D721Med (cell line): ENCODE data around the gene PGAM5.

Experiments used
- DNase-seq: peaks from one replicate; pipeline ENCODE4 v3.0.0; 2011; ENCODE audit warnings: low spot score; ENCODE audit not compliant: insufficient read length
- FAIRE-seq: peaks from 2 replicates; lab custom pipeline; 2011; peaks lifted over from hg19 to GRCh38; lab: Jason Lieb, UNC
- TF ChIP-seq, protein P1 (sequence below): IDR thresholded peaks from 2 replicates; pipeline ENCODE4 v1.5.1; 2012; ENCODE audit warnings: mild to moderate bottlenecking, control low read depth; ENCODE audit not compliant: insufficient read depth; ENCODE audit errors: missing control alignments

PGAM5 gene

GRCh38 chr12:132736913-132737312 is 26.3 kb downstream of the PGAM5 start:
- DNase-seq (no peak), FAIRE-seq (no peak)
- TF ChIP-seq, protein P1, sequence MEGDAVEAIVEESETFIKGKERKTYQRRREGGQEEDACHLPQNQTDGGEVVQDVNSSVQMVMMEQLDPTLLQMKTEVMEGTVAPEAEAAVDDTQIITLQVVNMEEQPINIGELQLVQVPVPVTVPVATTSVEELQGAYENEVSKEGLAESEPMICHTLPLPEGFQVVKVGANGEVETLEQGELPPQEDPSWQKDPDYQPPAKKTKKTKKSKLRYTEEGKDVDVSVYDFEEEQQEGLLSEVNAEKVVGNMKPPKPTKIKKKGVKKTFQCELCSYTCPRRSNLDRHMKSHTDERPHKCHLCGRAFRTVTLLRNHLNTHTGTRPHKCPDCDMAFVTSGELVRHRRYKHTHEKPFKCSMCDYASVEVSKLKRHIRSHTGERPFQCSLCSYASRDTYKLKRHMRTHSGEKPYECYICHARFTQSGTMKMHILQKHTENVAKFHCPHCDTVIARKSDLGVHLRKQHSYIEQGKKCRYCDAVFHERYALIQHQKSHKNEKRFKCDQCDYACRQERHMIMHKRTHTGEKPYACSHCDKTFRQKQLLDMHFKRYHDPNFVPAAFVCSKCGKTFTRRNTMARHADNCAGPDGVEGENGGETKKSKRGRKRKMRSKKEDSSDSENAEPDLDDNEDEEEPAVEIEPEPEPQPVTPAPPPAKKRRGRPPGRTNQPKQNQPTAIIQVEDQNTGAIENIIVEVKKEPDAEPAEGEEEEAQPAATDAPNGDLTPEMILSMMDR, result no peak

- DNase-seq, result no peak
- TF ChIP-seq, protein P1, result no peak
- FAIRE-seq, result no peak
These were observed 29.1 kb downstream of the PGAM5 start for GRCh38 chr12:132739600-132740312.

DNA sequence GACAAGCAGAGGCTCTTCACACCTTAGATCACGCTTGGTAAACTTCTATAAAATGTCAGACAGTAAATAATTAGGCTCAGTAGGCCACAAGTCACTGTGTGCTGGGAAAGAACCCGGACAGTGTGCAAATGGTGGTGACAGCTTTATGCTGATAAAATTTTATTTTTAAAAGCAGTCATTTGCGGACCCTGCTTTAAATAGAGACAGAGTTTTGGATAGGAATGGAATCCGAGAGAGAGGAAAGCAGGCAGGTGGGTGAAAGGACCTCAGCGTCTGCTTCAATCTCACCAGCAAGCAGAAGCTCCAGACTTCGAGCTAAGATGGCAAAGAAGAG is 29.6 kb downstream of the PGAM5 start:
- DNase-seq (no peak), FAIRE-seq (no peak)
- TF ChIP-seq, protein P1, result no peak

DNA sequence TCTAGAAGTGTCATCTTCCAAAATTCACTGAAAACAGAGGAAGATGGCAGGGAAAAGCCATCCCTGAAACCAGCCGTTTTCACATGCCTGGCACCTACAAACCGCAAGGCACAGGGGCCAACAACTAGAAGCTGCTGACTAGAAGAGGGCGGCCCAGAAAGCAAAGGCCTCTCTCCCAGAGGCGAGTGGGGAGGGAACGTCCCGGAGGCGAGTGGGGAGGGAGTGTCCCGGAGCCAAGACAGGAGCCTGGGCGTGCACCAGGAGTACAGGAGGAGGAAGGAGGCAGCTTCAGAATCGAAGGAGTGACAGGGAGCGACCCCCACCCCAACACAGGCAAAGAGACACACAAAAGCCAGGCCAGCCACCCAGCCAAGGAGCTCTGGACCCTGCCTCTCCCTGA is 30.0 kb downstream of the PGAM5 start:
- DNase-seq, result no peak
- TF ChIP-seq, protein P1, result no peak
- no peak for FAIRE-seq

- FAIRE-seq (no peak), DNase-seq (no peak)
- TF ChIP-seq, protein P1, result no peak
These were observed 31.0 kb downstream of the PGAM5 start for GRCh38 chr12:132741620-132742019.

DNA sequence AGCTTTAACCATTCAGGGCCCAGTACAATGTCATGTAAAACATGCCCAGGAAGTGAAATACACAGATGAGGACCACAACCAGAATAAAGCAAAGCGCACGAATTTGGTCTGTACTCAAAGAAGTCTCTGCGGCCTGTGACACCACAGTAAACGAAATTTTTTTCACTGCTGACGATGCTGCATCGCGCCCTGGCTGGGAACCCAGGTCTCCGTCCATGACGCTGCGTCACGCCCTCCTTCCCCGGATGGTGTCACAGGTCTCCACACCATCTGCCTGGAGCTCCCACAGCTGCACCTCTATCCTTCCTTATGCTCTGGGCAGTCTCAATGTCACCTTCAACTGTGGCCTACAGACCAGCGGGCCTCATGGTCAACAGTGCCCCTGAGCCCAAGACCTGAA is 33.2 kb downstream of the PGAM5 start:
- DNase-seq, result no peak
- no peak for FAIRE-seq
- TF ChIP-seq, protein P1, result no peak

GRCh38 chr12:132746613-132747012 is 36.0 kb downstream of the PGAM5 start:
- TF ChIP-seq, protein P1, result no peak
- no peak for DNase-seq
- FAIRE-seq, result no peak
